Stimulated activated CD8-positive, alpha-beta memory T cell treated with anti-CD3 and anti-CD28 coated beads, Interleukin-7, amount 100 ng/mL, for 4 hours (primary cell): ENCODE data around the gene HUNK.

Experiments
- DNase-seq, 2 donors: peaks; one replicate each; pipeline ENCODE4 v3.0.0-alpha.2; 2020; ENCODE audit warnings: low read depth in 2 of 2

Gene HUNK

GRCh38 chr21:31952828-31953227 is 80.0 kb downstream of the HUNK start:
- no peak for DNase-seq

GRCh38 chr21:31957631-31958030 is 84.8 kb downstream of the HUNK start:
- no peak for DNase-seq

- no peak for DNase-seq
These were observed 87.1 kb downstream of the HUNK start for GRCh38 chr21:31959881-31960280.

GRCh38 chr21:31961027-31961426 is 88.2 kb downstream of the HUNK start:
- no peak for DNase-seq

GRCh38 chr21:31961704-31962103 is 88.9 kb downstream of the HUNK start:
- no peak for DNase-seq

GRCh38 chr21:31964692-31965091 is 91.9 kb downstream of the HUNK start:
- no peak for DNase-seq

GRCh38 chr21:31967334-31967733 is 94.5 kb downstream of the HUNK start:
- DNase-seq: no peak

- no peak for DNase-seq
These were observed 99.8 kb downstream of the HUNK start for GRCh38 chr21:31972622-31973021.

GRCh38 chr21:31973402-31973944 is 100.7 kb downstream of the HUNK start:
- DNase-seq: no peak

- DNase-seq: peak in 1 of 2 donors; percentile 2
These were observed 101.7 kb downstream of the HUNK start for GRCh38 chr21:31974454-31974985.

- DNase-seq: no peak
These were observed 102.7 kb downstream of the HUNK start for GRCh38 chr21:31975491-31975890.

- no peak for DNase-seq
These were observed 105.0 kb downstream of the HUNK start for GRCh38 chr21:31977816-31978215.

GRCh38 chr21:31983120-31983519 is 110.3 kb downstream of the HUNK start:
- DNase-seq: no peak

GRCh38 chr21:31983554-31983953 is 110.7 kb downstream of the HUNK start:
- DNase-seq: no peak

GRCh38 chr21:31985398-31985797 is 112.6 kb downstream of the HUNK start:
- no peak for DNase-seq

- DNase-seq: no peak
These were observed 113.4 kb downstream of the HUNK start for GRCh38 chr21:31986035-31986856.

- DNase-seq: no peak
These were observed 114.9 kb downstream of the HUNK start for GRCh38 chr21:31987696-31988095.

- DNase-seq: no peak
These were observed 115.9 kb downstream of the HUNK start for GRCh38 chr21:31988492-31989290.

GRCh38 chr21:31991356-31992331 is 118.8 kb downstream of the HUNK start:
- DNase-seq: no peak

- DNase-seq: no peak
These were observed 119.6 kb downstream of the HUNK start for GRCh38 chr21:31992391-31992790.
